ENCODE measurements around the gene SELENOI. TPM values are rescaled to one million over a fixed set of nuclear protein-coding genes. Genes with fewer than 3 reads are reported as not detected.

SELENOI gene
- total and polyA plus RNA-seq, 2 of the 4 experiments (the other 2 are of a cell fraction) = 5.1 to 25.1 TPM

- H4K5ac ChIP-seq (ENCODE audit: low read depth, low read length) = 0 out of 2 replicates have a peak within 1 kb of the TSS, but pooled peaks have one; percentile 60
- TF ChIP-seq MXI1 (IDR thresholded peaks at IDR 0.05; ENCODE audit: borderline replicate concordance, low read depth, low read length) = no peak
- TF ChIP-seq USF2 (IDR thresholded peaks at IDR 0.05; ENCODE audit: low read depth, low read length) = no peak
- TF ChIP-seq ELK1 (IDR thresholded peaks at IDR 0.05; ENCODE audit: borderline replicate concordance, low read depth, low read length) = no peak
- TF ChIP-seq RFX5 (IDR thresholded peaks at IDR 0.05; ENCODE audit: low read depth, low read length) = no peak
- no peak for TF ChIP-seq RCOR1 (IDR thresholded peaks at IDR 0.05; ENCODE audit: insufficient replicate concordance, low read length)
- TF ChIP-seq CHD1 (IDR thresholded peaks at IDR 0.05; ENCODE audit: low read depth, low read length) = no peak
- no peak for TF ChIP-seq RAD21 (IDR thresholded peaks at IDR 0.05; ENCODE audit: low read length)
- TF ChIP-seq CTCF (conservative IDR thresholded peaks at IDR 0.05; ENCODE audit: low read depth, low read length) = no peak
- TF ChIP-seq MAFK (IDR thresholded peaks at IDR 0.05; ENCODE audit: low read depth, low read length) = no peak
- no peak for TF ChIP-seq SMC3 (IDR thresholded peaks at IDR 0.05; ENCODE audit: low read depth, low read length)
- no peak for TF ChIP-seq BHLHE40 (IDR thresholded peaks at IDR 0.05; ENCODE audit: low read depth, low read length)
- TF ChIP-seq MAZ (IDR thresholded peaks at IDR 0.05; ENCODE audit: borderline replicate concordance, low read depth, low read length) = no peak
- no peak; the same call in 1 of the 2 replicates for TF ChIP-seq POLR2A (IDR thresholded peaks at IDR 0.05; ENCODE audit: low read depth, low read length)
- TF ChIP-seq FOS (IDR thresholded peaks at IDR 0.05; ENCODE audit: low read depth, low read length) = no peak
Measured at GRCh38 chr2:26401739-26402541, 56.0 kb downstream of the SELENOI start, which contains the start of gene DRC1. Gene DRC1, plus strand, starts transcription at chr2:26401920. Its CDS starts 70 bp downstream, at chr2:26401990.

More at GRCh38 chr2:26401739-26402541, 56.0 kb downstream of the SELENOI start, which contains the start of gene DRC1:
- Histone ChIP-seq H3K79me1 (ENCODE audit: low read depth in 1 of 2, low read length in 2 of 2) (no peaks in the 10 kb centered on the region), H3K9ac (ENCODE audit: low read depth, low read length) (peak within 1 kb of the TSS; percentile 75; the same call in 1 of the 2 replicates), H3K27me3 (ENCODE audit: control insufficient read depth, insufficient read depth, low read length) (no peaks in the 10 kb centered on the region; the same call in 1 of the 2 replicates), H3K23ac (ENCODE audit: low read depth, low read length) (0 out of 2 replicates have a peak within 1 kb of the TSS, but pooled peaks have one; percentile 31), H3K4me1 (ENCODE audit: control insufficient read depth, insufficient read depth, low read length) (no peaks in the 10 kb centered on the region), H3K36me3 (ENCODE audit: control insufficient read depth, insufficient read depth, low read length) (no peaks in the 10 kb centered on the region), H3K4ac (ENCODE audit: low read depth, low read length) (peak within 1 kb of the TSS; percentile 54; the same call in 1 of the 2 replicates), H2AK9ac (replicated peaks; ENCODE audit: low read depth, low read length, poor library complexity) (no peak within 1 kb of the TSS), H3K14ac (replicated peaks; ENCODE audit: low read depth, low read length) (no peak within 1 kb of the TSS), H2AK5ac (ENCODE audit: low read depth, low read length) (no peak within 1 kb of the TSS), H2AFZ (replicated peaks; ENCODE audit: low read length, poor library complexity) (peak within 1 kb of the TSS; percentile 96), H3K18ac (ENCODE audit: low read depth, low read length) (no peak within 1 kb of the TSS), H3K9me1 (ENCODE audit: insufficient read depth, low read length) (0 out of 2 replicates have a peak, but pooled peaks cover 3% of the 10 kb centered on the region), H3K9me3 (ENCODE audit: control insufficient read depth, insufficient read depth, low read length) (no peaks in the 10 kb centered on the region), H2BK120ac (ENCODE audit: low read depth, low read length) (no peak within 1 kb of the TSS), H2BK5ac (ENCODE audit: low read depth, low read length, poor library complexity, severe bottlenecking) (no peak within 1 kb of the TSS), H2BK15ac (ENCODE audit: low read depth, low read length) (no peak within 1 kb of the TSS), H3K4me2 (ENCODE audit: low read depth, low read length) (peak within 1 kb of the TSS; percentile 97), H3K27ac (ENCODE audit: insufficient read depth, low read length) (no peak within 1 kb of the TSS), H3K56ac (ENCODE audit: extremely low read depth, insufficient read depth, low read length) (no peak within 1 kb of the TSS), H2BK20ac (ENCODE audit: low read depth, low read length) (no peak within 1 kb of the TSS), H4K91ac (ENCODE audit: insufficient read depth, low read depth, low read length) (no peak within 1 kb of the TSS), H3K4me3 (ENCODE audit: insufficient read depth, low read depth, low read length) (peak within 1 kb of the TSS; percentile 71), H4K20me1 (ENCODE audit: insufficient read depth, low read length) (no peaks in the 10 kb centered on the region), H4K8ac (ENCODE audit: low read depth in 2 of 2, low read length in 2 of 2) (peak within 1 kb of the TSS; percentile 62 to 76; a peak in 3 of 4 replicates)
- peak; percentile 98 for ATAC-seq (ENCODE audit: low read depth)
- peak; percentile 67 for DNase-seq
- dilution Hi-C loops (cut with HindIII; ENCODE audit: low sequenced_read_pairs, unreplicated experiment) (no loop called here), intact Hi-C loops (cut with micrococcal nuclease) (no loop called here), in situ Hi-C loops (cut with MboI; ENCODE audit: low sequenced_read_pairs) (no loop called here)
- BruUV-seq (replicated peaks) = no TSS peak
- POLR2A ChIA-PET (ENCODE audit: unreplicated experiment) = no interaction called here
- CTCF ChIA-PET = no interaction called here
- 0% methylated on average over 7 of the region's 63 CpGs; no CpG with 5 or more reads in 1 of the 2 experiments for WGBS, 2 experiments (ENCODE audit: extremely low coverage in 2 of 2, insufficient read length in 1 of 2)
